Thoracic aorta (tissue), 2 donors: ENCODE data around the gene KCNJ6. TPM values are rescaled to one million over a fixed set of nuclear protein-coding genes. Genes with fewer than 3 reads are reported as not detected.

Experiments used
- ATAC-seq: fragments of 150-250 bp; one replicate; pipeline ENCODE4 v1.8.0; 2017; ENCODE audit warnings: low read depth; ENCODE audit not compliant: insufficient number of reproducible peaks, low FRiP score
- DNase-seq: peaks from one replicate; pipeline ENCODE4 v3.0.0-alpha.2; 2020; ENCODE audit warnings: low spot score
- H3K27ac ChIP-seq, 2 donors: fragments of 200-600 bp; sonication (generic); 1 replicate in 1 of 2; 2 replicates in 1 of 2; pipeline ENCODE4 v1.5.1; 2016; ENCODE audit warnings: mild to moderate bottlenecking in 2 of 2, moderate library complexity in 2 of 2
- H3K27me3 ChIP-seq: fragments of 200-600 bp; sonication (generic); replicated peaks from 2 replicates; pipeline ENCODE4 v1.6.0; 2016; ENCODE audit warnings: mild to moderate bottlenecking; ENCODE audit not compliant: insufficient read depth
- H3K36me3 ChIP-seq: fragments of 200-600 bp; sonication (generic); one replicate; pipeline ENCODE4 v1.5.1; 2016
- H3K4me1 ChIP-seq, 2 donors: fragments of 200-600 bp; sonication (generic); 1 replicate in 1 of 2; 2 replicates in 1 of 2; pipeline versions ENCODE4 v1.5.1 to v1.6.0; 2016; ENCODE audit warnings: low read depth in 2 of 2, mild to moderate bottlenecking in 1 of 2; ENCODE audit not compliant: control insufficient read depth in 1 of 2
- H3K4me3 ChIP-seq: fragments of 200-600 bp; sonication (generic); 2 replicates; pipeline ENCODE4 v1.5.1; 2016; ENCODE audit warnings: mild to moderate bottlenecking
- H3K9me3 ChIP-seq: fragments of 200-600 bp; sonication (generic); 2 replicates; pipeline ENCODE4 v1.5.1; 2016
- total RNA-seq, 2 donors: library from RNA; depleted of rRNA; stranded (reverse); fragments of >200 nt; gene quantifications; one replicate each; pipeline versions ENCODE4 v1.1.0 to v1.2.3, GENCODE V29; 2016
- TF ChIP-seq, protein P1 (sequence below): fragments of 200-600 bp; sonication (generic); IDR thresholded peaks from one replicate; pipeline ENCODE4 v1.5.1; 2019; ENCODE audit warnings: antibody characterized with exemption

The KCNJ6 gene
- total RNA-seq, 2 donors from 2014 or later = not detected

DNA sequence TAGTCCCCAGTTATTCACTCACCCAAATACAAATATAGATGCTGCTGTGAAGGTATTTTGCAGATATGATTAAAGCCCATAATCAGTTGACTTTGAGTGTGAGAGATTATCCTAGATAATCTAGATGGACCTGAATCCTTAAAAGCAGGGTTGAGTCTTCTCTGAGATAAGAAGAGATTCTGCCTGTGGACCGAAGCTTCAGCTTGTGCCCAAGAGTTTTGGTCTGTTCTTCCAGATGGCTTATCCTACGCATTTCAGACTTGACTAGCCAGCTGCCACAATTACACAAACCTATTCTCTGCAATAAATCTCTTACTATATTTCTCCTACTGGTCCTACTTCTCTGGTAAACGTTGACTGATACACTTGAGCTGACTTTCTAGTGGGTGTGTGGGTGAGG lies 145.1 kb downstream of the KCNJ6 start:
- no peaks in the 10 kb centered on the region for H3K27me3 ChIP-seq
- no peak overlapping the region for H3K4me3 ChIP-seq
- ATAC-seq (no peak), DNase-seq (no peak)
- no peaks in the 10 kb centered on the region for H3K9me3 ChIP-seq
- TF ChIP-seq, protein P1, sequence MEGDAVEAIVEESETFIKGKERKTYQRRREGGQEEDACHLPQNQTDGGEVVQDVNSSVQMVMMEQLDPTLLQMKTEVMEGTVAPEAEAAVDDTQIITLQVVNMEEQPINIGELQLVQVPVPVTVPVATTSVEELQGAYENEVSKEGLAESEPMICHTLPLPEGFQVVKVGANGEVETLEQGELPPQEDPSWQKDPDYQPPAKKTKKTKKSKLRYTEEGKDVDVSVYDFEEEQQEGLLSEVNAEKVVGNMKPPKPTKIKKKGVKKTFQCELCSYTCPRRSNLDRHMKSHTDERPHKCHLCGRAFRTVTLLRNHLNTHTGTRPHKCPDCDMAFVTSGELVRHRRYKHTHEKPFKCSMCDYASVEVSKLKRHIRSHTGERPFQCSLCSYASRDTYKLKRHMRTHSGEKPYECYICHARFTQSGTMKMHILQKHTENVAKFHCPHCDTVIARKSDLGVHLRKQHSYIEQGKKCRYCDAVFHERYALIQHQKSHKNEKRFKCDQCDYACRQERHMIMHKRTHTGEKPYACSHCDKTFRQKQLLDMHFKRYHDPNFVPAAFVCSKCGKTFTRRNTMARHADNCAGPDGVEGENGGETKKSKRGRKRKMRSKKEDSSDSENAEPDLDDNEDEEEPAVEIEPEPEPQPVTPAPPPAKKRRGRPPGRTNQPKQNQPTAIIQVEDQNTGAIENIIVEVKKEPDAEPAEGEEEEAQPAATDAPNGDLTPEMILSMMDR = no peak
- H3K4me1 ChIP-seq = no peaks in the 10 kb centered on the region
- no peaks in the 10 kb centered on the region for H3K36me3 ChIP-seq
- no peak overlapping the region for H3K27ac ChIP-seq

GRCh38 chr21:37770461-37770860 lies 145.8 kb downstream of the KCNJ6 start:
- Histone ChIP-seq H3K27me3 (no peaks in the 10 kb centered on the region), H3K4me3 (no peak overlapping the region), H3K36me3 (no peaks in the 10 kb centered on the region)

GRCh38 chr21:37769656-37770055 lies 146.6 kb downstream of the KCNJ6 start:
- H3K4me1 ChIP-seq = no peaks in the 10 kb centered on the region

More at GRCh38 chr21:37770461-37770860, 145.8 kb downstream of the KCNJ6 start:
- H3K4me1 ChIP-seq = no peaks in the 10 kb centered on the region
- H3K27ac ChIP-seq = no peak overlapping the region
- TF ChIP-seq, protein P1 = no peak
- DNase-seq (no peak), ATAC-seq (no peak)
- H3K9me3 ChIP-seq = no peaks in the 10 kb centered on the region

DNA sequence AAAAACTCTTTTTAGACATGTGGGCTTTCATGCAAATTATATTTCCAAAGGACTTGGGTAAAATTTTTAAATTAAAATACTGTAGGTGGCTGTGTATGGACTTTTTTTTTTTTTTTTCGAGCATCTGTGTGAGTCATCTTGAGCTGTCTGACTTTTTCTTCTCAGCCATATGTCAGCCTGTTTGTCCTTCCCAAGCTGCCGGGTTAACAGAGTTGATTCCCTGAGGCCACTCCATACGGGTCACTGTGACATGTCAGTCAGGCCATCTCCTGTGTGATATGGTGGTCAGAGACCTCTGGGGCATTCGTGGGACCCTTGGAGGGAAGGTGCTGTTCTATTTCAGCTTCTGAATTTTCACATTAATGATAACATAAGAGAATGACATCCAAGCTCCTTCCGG lies 148.3 kb downstream of the KCNJ6 start:
- DNase-seq = no peak
- no peak overlapping the region for H3K27ac ChIP-seq
- TF ChIP-seq, protein P1 = no peak

More at GRCh38 chr21:37769656-37770055, 146.6 kb downstream of the KCNJ6 start:
- Histone ChIP-seq H3K27ac (no peak overlapping the region), H3K4me3 (no peak overlapping the region), H3K9me3 (no peaks in the 10 kb centered on the region), H3K36me3 (no peaks in the 10 kb centered on the region), H3K27me3 (no peaks in the 10 kb centered on the region)
- TF ChIP-seq, protein P1 = no peak
- ATAC-seq = no peak
- no peak for DNase-seq

GRCh38 chr21:37766129-37766528 lies 150.1 kb downstream of the KCNJ6 start:
- H3K36me3 ChIP-seq = no peaks in the 10 kb centered on the region
- ATAC-seq = no peak
- no peaks in the 10 kb centered on the region for H3K9me3 ChIP-seq
- H3K4me3 ChIP-seq = no peak overlapping the region
- no peaks in the 10 kb centered on the region for H3K4me1 ChIP-seq
- H3K27ac ChIP-seq = no peak overlapping the region
- DNase-seq = no peak
- TF ChIP-seq, protein P1 = no peak
- H3K27me3 ChIP-seq = no peaks in the 10 kb centered on the region

More for the DNA sequence above, 148.3 kb downstream of the KCNJ6 start:
- Histone ChIP-seq H3K4me1 (no peaks in the 10 kb centered on the region), H3K4me3 (no peak overlapping the region), H3K27me3 (no peaks in the 10 kb centered on the region), H3K9me3 (no peaks in the 10 kb centered on the region), H3K36me3 (no peaks in the 10 kb centered on the region)
- ATAC-seq = no peak
